Stimulated activated CD8-positive, alpha-beta memory T cell treated with anti-CD3 and anti-CD28 coated beads, Interleukin-7, amount 100 ng/mL, for 48 hours (primary cell): ENCODE results near the gene ZNF385B.

Source experiments
- DNase-seq, 2 donors: peaks; one replicate each; pipeline ENCODE4 v3.0.0-alpha.2; 2020; ENCODE audit warnings: low read depth in 1 of 2; ENCODE audit errors: extremely low read depth in 1 of 2

The ZNF385B gene

DNA sequence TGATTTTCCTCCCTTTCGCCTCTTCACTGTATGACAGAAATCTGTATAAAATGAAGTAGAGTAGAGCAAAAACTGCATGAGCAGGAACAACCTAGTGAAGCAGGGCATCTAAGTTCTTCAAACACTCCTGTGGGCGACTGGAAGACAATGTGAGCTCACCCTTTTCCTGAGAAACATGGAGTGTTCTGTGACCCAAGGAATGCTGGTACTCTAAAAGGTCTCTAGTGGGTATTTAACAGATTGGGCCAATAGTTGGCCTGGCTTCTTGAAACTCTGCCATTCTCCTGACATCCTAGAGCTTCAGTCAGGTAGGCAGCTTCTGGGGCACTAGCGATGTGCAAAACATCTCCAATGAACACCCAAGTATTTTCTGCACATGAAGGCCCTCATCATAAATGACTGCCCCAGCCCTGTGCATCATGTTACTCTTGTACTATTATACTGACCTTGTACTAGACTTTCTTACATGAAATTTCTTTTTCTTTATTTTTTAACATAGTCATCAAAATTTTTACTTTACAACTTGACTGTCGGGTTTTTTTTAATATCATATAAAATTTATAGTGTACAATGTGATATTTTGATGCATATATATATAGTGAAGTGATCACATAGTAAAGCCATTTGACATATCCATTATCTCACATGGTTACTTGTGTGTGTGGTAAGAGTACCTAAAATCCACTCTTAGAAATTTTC, 302.2 kb downstream of the ZNF385B start:
- no peak for DNase-seq

GRCh38 chr2:179558010-179558934, 303.1 kb downstream of the ZNF385B start:
- no peak for DNase-seq

DNA sequence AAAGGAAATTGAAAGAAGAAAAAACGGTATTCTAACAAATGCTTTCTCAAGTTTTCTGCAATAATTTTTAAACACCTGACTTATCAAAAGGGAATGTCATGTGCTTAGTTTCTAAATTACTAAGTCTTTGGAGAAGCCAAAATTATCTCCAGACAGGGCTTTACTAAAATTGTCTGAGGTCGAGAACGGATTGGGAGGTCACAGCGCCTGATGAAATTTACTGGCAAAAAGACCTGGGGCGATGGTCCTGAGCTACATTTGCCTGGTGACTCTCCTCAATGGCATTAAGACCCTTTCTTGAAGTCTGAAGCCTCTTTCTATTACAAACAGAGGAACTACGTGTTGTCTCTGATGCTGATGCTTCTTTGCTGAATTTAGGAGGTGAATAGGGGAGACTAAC, 305.0 kb downstream of the ZNF385B start:
- DNase-seq: no peak

- no peak for DNase-seq
Measured at GRCh38 chr2:179555691-179556283, 305.6 kb downstream of the ZNF385B start.

DNA sequence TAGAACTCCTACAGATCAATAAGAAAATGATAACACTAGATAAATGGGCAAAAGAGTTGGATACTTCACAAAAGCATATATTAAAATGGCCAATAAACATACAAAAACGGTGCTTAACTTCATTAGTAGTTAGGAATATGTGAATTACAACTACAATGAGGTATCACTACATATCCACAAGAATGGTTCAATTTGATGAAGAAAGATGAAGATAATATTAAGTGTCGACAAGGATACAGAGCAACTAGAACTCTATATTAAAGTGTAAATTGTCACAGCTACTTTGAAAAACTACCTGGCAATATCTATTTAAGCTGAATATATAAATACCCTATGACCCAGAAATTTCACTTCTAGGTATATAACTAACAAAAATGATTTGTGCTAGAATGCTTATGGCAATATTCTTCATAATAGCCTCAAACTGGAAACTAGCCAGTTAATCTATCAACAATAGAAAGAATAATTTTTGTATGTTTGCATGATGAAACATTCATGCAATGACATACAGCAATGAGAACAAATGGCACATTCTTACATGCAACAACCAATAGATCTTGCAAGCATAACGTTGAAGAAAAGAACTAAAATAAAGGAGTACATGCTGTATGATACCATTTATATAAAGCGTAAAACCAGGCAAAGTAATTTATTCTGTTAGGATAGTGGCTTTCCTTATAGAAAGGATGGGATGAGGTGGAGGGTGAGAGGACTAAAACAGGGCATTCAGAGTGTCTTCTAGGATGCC, 306.6 kb downstream of the ZNF385B start:
- no peak for DNase-seq

DNA sequence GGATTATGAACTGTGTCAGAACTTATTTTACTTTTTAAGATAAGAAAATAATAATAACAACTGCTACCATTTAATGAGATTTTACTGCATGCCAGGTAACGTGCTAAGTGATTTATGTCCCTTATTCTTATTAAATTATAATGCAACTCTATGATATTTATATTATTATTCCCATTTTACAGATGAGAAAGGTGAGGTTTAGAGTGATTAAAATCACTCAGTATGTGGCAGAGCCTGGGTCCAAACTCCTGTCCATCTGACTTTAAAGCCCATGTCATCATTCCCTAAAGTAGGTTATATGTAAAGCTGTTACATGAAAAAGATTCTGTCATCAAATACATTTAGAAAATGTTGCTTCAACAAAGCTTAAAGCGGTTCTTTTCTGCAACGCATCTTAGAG, 308.0 kb downstream of the ZNF385B start:
- no peak for DNase-seq

DNA sequence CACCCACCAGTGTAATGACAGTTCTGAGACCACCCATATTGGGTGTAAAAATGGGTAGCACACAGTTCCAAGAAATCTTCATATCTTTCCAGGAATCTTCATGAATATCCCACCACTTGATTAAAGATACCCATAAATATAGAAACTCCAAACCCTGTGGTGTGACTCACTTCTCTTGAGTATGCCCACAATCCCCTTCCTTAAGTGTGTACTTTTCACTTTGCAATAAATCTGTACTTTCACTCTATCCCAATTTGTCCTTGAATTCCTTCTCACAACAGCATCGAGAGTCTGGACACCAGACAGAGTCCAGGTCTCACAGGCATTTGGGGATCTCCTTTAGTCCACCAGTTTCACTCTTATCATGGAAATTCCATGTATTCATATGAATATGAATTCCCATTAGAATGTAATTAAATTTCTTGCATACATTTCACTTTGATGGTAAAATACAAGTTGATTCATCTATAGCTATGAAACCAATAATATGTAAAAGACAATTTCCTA, 309.8 kb downstream of the ZNF385B start:
- DNase-seq: no peak

DNA sequence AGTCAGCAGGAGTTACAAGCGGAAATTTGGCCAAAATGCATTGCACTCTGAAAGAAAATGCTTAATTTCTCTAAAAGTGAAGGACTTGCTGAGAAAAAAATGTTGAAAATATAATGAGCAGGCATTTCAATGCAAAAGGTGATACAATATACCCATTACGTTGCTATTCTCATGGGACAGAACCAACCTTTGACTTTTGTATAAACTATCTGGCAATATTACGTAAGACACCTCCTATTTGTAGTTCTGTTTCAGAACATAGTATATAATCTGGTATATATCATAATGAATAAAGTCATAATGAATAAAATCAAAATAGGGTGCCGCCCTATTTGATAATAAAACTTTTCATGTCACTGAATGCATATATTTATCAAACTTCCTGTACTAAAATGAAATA, 310.6 kb downstream of the ZNF385B start:
- no peak for DNase-seq

DNA sequence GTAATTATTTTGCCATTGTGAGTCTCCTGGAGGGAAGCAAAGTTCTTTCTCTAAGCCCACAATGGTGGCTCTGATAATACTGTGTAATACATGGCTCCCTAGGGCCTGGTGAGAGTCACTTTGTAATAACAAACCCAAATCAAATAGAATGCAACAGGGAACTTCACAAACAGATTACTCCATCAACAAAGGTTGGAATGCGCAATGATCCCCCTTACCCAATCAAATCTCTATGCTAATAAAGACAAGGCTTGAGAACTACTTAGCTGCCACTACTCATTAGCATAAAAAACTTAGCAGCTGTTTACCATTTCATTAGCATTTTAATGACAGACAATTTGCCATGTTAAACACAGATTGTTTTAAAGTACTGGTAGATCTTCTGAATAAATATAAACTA, 311.2 kb downstream of the ZNF385B start:
- DNase-seq: no peak

GRCh38 chr2:179546656-179547055, 314.8 kb downstream of the ZNF385B start:
- DNase-seq: no peak

DNA sequence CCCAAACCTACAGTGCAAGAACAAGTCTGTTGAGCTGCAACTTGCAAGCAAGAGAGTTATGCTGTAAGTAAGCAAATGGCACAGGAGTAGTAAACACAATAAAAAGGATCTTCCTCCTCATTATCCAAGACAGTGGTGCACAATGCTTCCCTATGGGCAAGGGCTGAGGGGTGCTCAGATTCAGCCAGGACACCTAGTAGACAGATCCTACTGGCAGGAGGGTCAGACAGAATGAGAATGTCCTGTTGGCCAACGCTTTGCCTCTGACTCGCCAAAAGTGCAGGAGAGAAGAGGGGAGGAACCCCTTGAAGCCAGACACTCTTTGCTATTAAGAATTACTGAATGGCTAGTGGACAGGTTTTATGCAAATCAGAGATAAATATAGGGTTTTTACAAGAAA, 316.4 kb downstream of the ZNF385B start:
- DNase-seq: no peak

DNA sequence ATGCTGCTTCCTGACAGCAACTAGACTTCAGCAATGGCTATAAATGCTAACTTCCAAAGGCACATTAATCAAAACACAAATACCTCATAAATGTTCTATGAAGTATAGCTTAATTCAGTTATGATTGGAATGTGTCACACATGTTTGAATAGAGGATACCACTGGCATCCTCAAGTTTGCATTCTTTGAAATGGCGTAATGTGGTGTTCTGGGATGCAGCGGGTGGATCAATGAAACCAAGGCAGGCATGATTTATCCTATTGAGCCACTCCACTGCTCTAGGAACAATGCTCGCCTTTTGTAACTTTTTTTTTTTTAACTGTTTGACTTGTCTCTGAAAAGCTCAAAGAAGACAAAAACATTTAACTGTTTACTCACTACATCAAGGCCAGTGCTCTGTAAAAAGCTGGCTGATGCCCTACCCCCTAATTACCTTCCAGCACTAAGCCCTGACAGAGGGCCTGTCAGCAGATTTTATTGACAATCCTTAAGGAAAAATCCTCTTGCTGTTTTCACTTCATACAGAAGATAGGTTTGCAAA, 318.0 kb downstream of the ZNF385B start:
- DNase-seq: no peak

- no peak for DNase-seq
Measured at GRCh38 chr2:179541586-179541985, 319.8 kb downstream of the ZNF385B start.

DNA sequence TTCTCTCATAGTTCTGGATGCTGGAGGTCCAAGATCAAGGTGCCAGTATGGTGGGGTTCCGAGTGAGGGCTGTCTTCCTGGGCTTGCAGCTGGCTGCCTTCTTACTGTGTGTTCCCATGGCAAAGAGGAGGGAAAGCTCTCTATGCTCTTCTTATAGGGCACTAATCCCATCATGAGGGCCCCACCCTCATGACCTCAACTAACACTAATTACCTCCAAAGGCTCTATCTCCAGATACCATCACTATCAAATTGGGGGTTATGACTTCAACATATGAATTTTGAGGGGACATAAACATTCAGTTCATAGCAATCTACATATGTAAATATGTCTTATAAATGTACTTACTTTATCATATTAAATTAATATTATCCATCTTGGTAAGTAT, 322.3 kb downstream of the ZNF385B start:
- no peak for DNase-seq

- no peak for DNase-seq
Measured at GRCh38 chr2:179538406-179539123, 322.8 kb downstream of the ZNF385B start.

GRCh38 chr2:179536185-179536584, 325.2 kb downstream of the ZNF385B start:
- DNase-seq: no peak

DNA sequence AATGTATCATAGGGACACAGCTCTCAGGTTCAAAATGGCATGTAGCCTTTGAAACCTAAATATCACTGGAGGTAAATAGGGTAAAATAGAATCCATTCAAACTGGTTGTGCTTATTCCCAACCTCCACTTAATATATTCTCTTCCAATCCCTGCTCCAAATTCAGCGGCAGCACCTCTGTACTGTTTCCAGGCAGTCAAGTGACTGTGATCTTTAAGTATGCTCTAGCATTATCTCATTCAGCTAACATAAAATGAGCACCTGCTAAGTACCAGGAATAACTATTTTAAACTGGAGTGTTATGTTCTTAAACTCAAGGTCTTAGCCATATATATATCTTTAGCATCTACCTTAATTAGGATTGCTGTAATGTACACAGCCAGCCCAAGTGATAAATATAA, 327.5 kb downstream of the ZNF385B start:
- DNase-seq: no peak

- no peak for DNase-seq
Measured at GRCh38 chr2:179532863-179533278, 328.5 kb downstream of the ZNF385B start.

DNA sequence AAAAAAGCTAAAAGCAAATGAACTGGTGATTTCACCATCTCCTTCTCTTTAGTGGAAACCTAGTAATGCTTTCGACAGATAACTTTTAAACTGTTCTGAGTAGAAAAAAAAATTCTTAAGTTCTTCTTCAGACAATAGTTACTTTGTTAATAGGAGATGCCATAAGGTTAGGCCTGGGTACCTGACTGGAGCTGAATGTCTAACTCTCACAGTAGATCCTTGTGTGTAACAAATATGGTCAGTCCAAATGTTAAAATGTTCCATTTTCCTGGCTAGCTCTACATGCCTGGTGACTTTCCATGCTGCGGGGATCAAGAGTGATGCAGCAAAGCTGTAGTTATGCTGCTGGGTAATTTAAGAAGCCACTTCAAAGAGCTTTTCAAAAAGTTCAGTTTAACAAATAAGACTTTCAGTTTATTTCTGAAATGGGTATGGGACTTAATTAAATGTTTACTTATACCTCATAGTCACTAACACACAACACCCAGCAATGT, 332.8 kb downstream of the ZNF385B start:
- DNase-seq: no peak

DNA sequence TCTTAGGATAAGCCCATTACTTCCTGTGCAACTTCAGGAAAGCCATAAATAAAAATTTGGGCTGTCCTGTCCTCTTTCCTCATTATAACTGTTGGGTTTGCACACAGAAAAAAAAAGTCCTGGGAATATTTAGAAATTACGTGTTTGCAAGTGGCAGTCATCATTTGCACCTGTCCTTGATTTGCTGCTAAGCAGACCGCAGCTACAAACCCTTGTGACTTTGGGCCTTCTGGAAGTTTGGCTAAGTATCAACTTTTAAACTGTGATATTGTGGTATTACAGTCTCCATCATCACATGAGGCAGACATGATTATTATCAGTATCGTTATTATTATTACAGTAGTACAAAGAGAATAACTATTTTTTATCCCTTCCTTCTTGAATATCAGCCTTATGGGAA, 336.1 kb downstream of the ZNF385B start:
- DNase-seq: no peak
